K562 (cell line): Measurements from ENCODE around the gene OTOP3. TPM values are rescaled to one million over a fixed set of nuclear protein-coding genes. Genes with fewer than 3 reads are reported as not detected.

Source experiments
- ASH1L ChIP-seq: fragments of 450-650 bp; IDR thresholded peaks from 2 replicates; pipeline ENCODE4 v1.6.1; 2018; ENCODE audit warnings: borderline replicate concordance, mild to moderate bottlenecking, low read depth; ENCODE audit not compliant: partially characterized antibody
- CHD4 ChIP-seq: fragments of 200-600 bp; sonication (generic); IDR thresholded peaks from 3 replicates; pipeline ENCODE4 v1.6.1; 2012; ENCODE audit warnings: low read depth, mild to moderate bottlenecking, mixed read lengths, low read length, inconsistent platforms; ENCODE audit not compliant: insufficient read depth, insufficient replicate concordance, poor library complexity, severe bottlenecking
- CREB1 ChIP-seq, 2 experiments: sonication (generic) in 1 of 2; formaldehyde crosslinking in 1 of 2; IDR thresholded peaks; 2 replicates each; pipeline versions ENCODE4 v1.6.1 to v1.8.0; 2012 to 2022; ENCODE audit warnings: inconsistent platforms in 1 of 2, mild to moderate bottlenecking in 1 of 2, missing genetic modification reagents in 1 of 2, moderate library complexity in 1 of 2
- CREM ChIP-seq: IDR thresholded peaks from 2 replicates; pipeline ENCODE4 v1.6.1; 2014; ENCODE audit warnings: antibody characterized with exemption, low read depth
- CTCF ChIP-seq, 3 experiments: IDR thresholded peaks in 2 of 3; conservative IDR thresholded peaks in 1 of 3; 2 replicates each; pipeline ENCODE4 v1.5.1; 2011 to 2012; ENCODE audit warnings: low read length in 3 of 3, mild to moderate bottlenecking in 3 of 3, control low read depth in 2 of 3, improper control_type of control experiment in 1 of 3, inconsistent platforms in 1 of 3, low read depth in 1 of 3, mixed read lengths in 1 of 3, moderate library complexity in 1 of 3; ENCODE audit not compliant: insufficient read depth in 2 of 3
- GABPA ChIP-seq: fragments of 200-800 bp; sonication (Bioruptor generic); conservative IDR thresholded peaks from 2 replicates; pipeline ENCODE4 v1.6.1; 2016; ENCODE audit warnings: low read depth, missing genetic modification characterization, missing compliant biosample characterization
- MTF1 ChIP-seq: fragments of 250-450 bp; sonication (Bioruptor Pico); IDR thresholded peaks from 2 replicates; pipeline ENCODE4 v1.9.0; 2021; ENCODE audit warnings: moderate library complexity, mild to moderate bottlenecking, inconsistent platforms, borderline replicate concordance
- PKNOX1 ChIP-seq: fragments of 450-650 bp; IDR thresholded peaks from 2 replicates; pipeline ENCODE4 v1.6.1; 2016
- RB1 ChIP-seq: fragments of 450-650 bp; IDR thresholded peaks from 2 replicates; pipeline ENCODE4 v1.6.1; 2017; ENCODE audit warnings: low read depth, mild to moderate bottlenecking
- YY1 ChIP-seq, 3 experiments: IDR thresholded peaks; 2 replicates each; pipeline ENCODE4 v1.6.1; 2011; ENCODE audit warnings: low read length in 2 of 3, mild to moderate bottlenecking in 2 of 3, moderate library complexity in 2 of 3, borderline replicate concordance in 1 of 3, control low read depth in 1 of 3, low read depth in 1 of 3; ENCODE audit not compliant: insufficient read depth in 3 of 3, insufficient replicate concordance in 2 of 3, control insufficient read depth in 1 of 3, insufficient read length in 1 of 3; ENCODE audit errors: extremely low read depth in 1 of 3
- ZBTB33 ChIP-seq: sonication (generic); formaldehyde crosslinking; IDR thresholded peaks from 2 replicates; pipeline ENCODE4 v1.8.1; 2023; ENCODE audit warnings: mild to moderate bottlenecking, missing genetic modification reagents
- ZNF263 ChIP-seq: sonication (generic); formaldehyde crosslinking; IDR thresholded peaks from 2 replicates; pipeline ENCODE4 v1.8.0; 2022; ENCODE audit warnings: mild to moderate bottlenecking, missing genetic modification reagents, borderline replicate concordance
- ZNF511 ChIP-seq: sonication (generic); formaldehyde crosslinking; IDR thresholded peaks from 2 replicates; pipeline ENCODE4 v1.8.0; 2022; ENCODE audit warnings: mild to moderate bottlenecking, missing genetic modification reagents
- ZNF740 ChIP-seq, 3 experiments: fragments of 200-800 bp in 1 of 3; sonication (Bioruptor generic) in 1 of 3; sonication (generic) in 1 of 3; formaldehyde crosslinking in 1 of 3; IDR thresholded peaks; 2 replicates each; pipeline versions ENCODE4 v1.6.1 to v1.8.0; 2016 to 2022; ENCODE audit warnings: mild to moderate bottlenecking in 2 of 3, missing compliant biosample characterization in 2 of 3, missing genetic modification characterization in 2 of 3, missing genetic modification reagents in 1 of 3
- polyA plus RNA-seq, 8 experiments: library from polyadenylated mRNA; depleted of rRNA in 4 of 8; stranded (reverse) in 5 of 8; unstranded in 3 of 8; fragments of >200 nt; fragmentation: Nextera tagmentation in 2 of 8; fragmentation: Illumina TruSeq in 1 of 8; extraction: Ambion mirVana in 2 of 8; extraction: Trizol in 1 of 8; gene quantifications; 2 replicates each; pipeline versions ENCODE4 v1.2.1 to v1.2.3, GENCODE V29; 2011 to 2014; ENCODE audit warnings: inconsistent platforms in 1 of 8, missing spikeins in 1 of 8
- total RNA-seq, 7 experiments: library from RNA; depleted of rRNA in 6 of 7; stranded (reverse); fragments of >200 nt in 6 of 7; fragmentation: Illumina TruSeq in 2 of 7; extraction: Trizol in 2 of 7; gene quantifications; 2 replicates each; pipeline versions ENCODE4 v1.2.1 to v1.2.3, GENCODE V29; 2011 to 2021; ENCODE audit warnings: low replicate concordance in 1 of 7

Gene OTOP3
- total and polyA plus RNA-seq, 9 of the 15 experiments (the other 6 are each of a cell fraction or from before 2014, with no cell fraction given), result not detected

- peak; percentile 95 for TF ChIP-seq ZNF511
- no peak for TF ChIP-seq MTF1 (CRISPR knock-in tag)
- TF ChIP-seq ASH1L, result no peak
- TF ChIP-seq RB1, result peak; percentile 63; the same call in 1 of the 2 replicates
- TF ChIP-seq GABPA, result no peak
- TF ChIP-seq YY1 (IDR thresholded peaks at IDR 0.05; ENCODE audit: borderline replicate concordance in 1 of 3, control insufficient read depth in 1 of 3, extremely low read depth in 1 of 3, insufficient read depth in 3 of 3, insufficient read length in 1 of 3, insufficient replicate concordance in 2 of 3, low read depth in 1 of 3, low read length in 2 of 3), result peak in 2 of 3 experiments; percentile 10 to 50
- TF ChIP-seq ZBTB33 (CRISPR knock-in tag), result no peak
- peak; percentile 32; the same call in 1 of the 2 replicates for TF ChIP-seq CREM
- peak; percentile 66 to 95 (median 82) for TF ChIP-seq CTCF (IDR thresholded peaks at IDR 0.05 in 2 of 3, conservative IDR thresholded peaks at IDR 0.05 in 1 of 3; ENCODE audit: insufficient read depth in 2 of 3, low read depth in 1 of 3, low read length in 3 of 3)
- TF ChIP-seq ZNF740 (CRISPR knock-in tag; IDR thresholded peaks at IDR 0.05), result peak; percentile 70; the same call in 1 of the 2 replicates
- TF ChIP-seq ZNF740 (tag; IDR thresholded peaks at IDR 0.05), result no peak
- peak; percentile 41 for TF ChIP-seq CHD4
- TF ChIP-seq PKNOX1, result peak; percentile 74; the same call in 1 of the 2 replicates
- peak; percentile 75 for TF ChIP-seq ZNF263 (CRISPR knock-in tag)
- TF ChIP-seq CREB1 (IDR thresholded peaks at IDR 0.05), result no peak
- TF ChIP-seq CREB1 (CRISPR knock-in tag; IDR thresholded peaks at IDR 0.05), result 0 out of 2 replicates have a peak, but pooled peaks have one; percentile 47
Observed at GRCh38 chr17:74923538-74924249, 12.0 kb upstream of the OTOP3 start (continued).
